OCI-LY1 (cell line): ENCODE results near the gene CREB1.
A peak's percentile ranks its signal among the peaks of the same experiment; 100 is the strongest.

Experiments
- H2AFZ ChIP-seq: fragments of 200-600 bp; sonication (generic), shearing (Covaris generic); 2 replicates; pipeline ENCODE4 v1.6.0; 2014; ENCODE audit warnings: antibody characterized with exemption, mild to moderate bottlenecking, low read length
- H3F3A ChIP-seq: fragments of 200-600 bp; sonication (generic), shearing (Covaris generic); 2 replicates; pipeline ENCODE4 v1.6.0; 2014; ENCODE audit warnings: mild to moderate bottlenecking, antibody characterized with exemption, low read length, moderate library complexity; ENCODE audit not compliant: insufficient read depth
- H3K27ac ChIP-seq: fragments of 200-600 bp; sonication (generic); 2 replicates; pipeline ENCODE4 v1.5.1; 2014; ENCODE audit warnings: low read length, mixed run types, mild to moderate bottlenecking, low read depth; ENCODE audit not compliant: poor library complexity, severe bottlenecking
- H3K27me3 ChIP-seq: fragments of 200-600 bp; sonication (generic); 2 replicates; pipeline ENCODE4 v1.6.0; 2014; ENCODE audit warnings: antibody characterized with exemption, mild to moderate bottlenecking, low read length, moderate library complexity; ENCODE audit not compliant: insufficient read depth
- H3K36me3 ChIP-seq: fragments of 200-600 bp; sonication (generic); 2 replicates; pipeline ENCODE4 v1.6.1; 2014; ENCODE audit warnings: mild to moderate bottlenecking, antibody characterized with exemption, low read length, moderate library complexity, mixed read lengths; ENCODE audit not compliant: insufficient read depth
- H3K4me1 ChIP-seq: fragments of 200-600 bp; sonication (generic); 2 replicates; pipeline ENCODE4 v1.5.1; 2014; ENCODE audit warnings: mild to moderate bottlenecking, low read length, moderate library complexity; ENCODE audit not compliant: insufficient read depth, severe bottlenecking
- H3K4me2 ChIP-seq: fragments of 200-600 bp; sonication (generic), shearing (Covaris generic); 2 replicates; pipeline ENCODE4 v1.6.1; 2014; ENCODE audit warnings: low read length
- H3K4me3 ChIP-seq: fragments of 200-600 bp; sonication (generic); 2 replicates; pipeline ENCODE4 v1.5.1; 2014; ENCODE audit warnings: low read length, low read depth, mild to moderate bottlenecking, mixed read lengths; ENCODE audit not compliant: poor library complexity, severe bottlenecking
- H3K79me2 ChIP-seq: fragments of 200-600 bp; shearing (Covaris generic); 2 replicates; pipeline ENCODE4 v1.6.1; 2016; ENCODE audit warnings: mixed run types, low read length, mixed read lengths; ENCODE audit not compliant: insufficient read depth
- H3K9ac ChIP-seq: fragments of 200-600 bp; sonication (generic), shearing (Covaris generic); 2 replicates; pipeline ENCODE4 v1.6.1; 2014; ENCODE audit warnings: mild to moderate bottlenecking, low read length, mixed read lengths
- H3K9me2 ChIP-seq: fragments of 200-600 bp; sonication (generic), shearing (Covaris generic); 2 replicates; pipeline ENCODE4 v1.6.1; 2014; ENCODE audit warnings: low read depth, mild to moderate bottlenecking, low read length, mixed read lengths
- H3K9me3 ChIP-seq: fragments of 200-600 bp; shearing (Covaris generic); 2 replicates; pipeline ENCODE4 v1.6.1; 2014; ENCODE audit warnings: low read length, mixed read lengths
- H4K20me1 ChIP-seq: fragments of 200-600 bp; sonication (generic), shearing (Covaris generic); 2 replicates; pipeline ENCODE4 v1.6.0; 2016; ENCODE audit warnings: mild to moderate bottlenecking, low read length; ENCODE audit not compliant: insufficient read depth
- EZH2 ChIP-seq: fragments of 200-600 bp; sonication (generic), shearing (Covaris generic); IDR thresholded peaks from 2 replicates; pipeline ENCODE4 v1.8.0; 2017; ENCODE audit warnings: borderline replicate concordance, mixed run types, mild to moderate bottlenecking, antibody characterized with exemption, low read length, moderate library complexity, mixed read lengths
- TF ChIP-seq, protein P1 (sequence below): fragments of 200-600 bp; sonication (generic), shearing (Covaris generic); IDR thresholded peaks from 2 replicates; pipeline ENCODE4 v1.5.1; 2017; ENCODE audit warnings: mild to moderate bottlenecking, antibody characterized with exemption, low read length, moderate library complexity, mixed read lengths

The CREB1 gene

DNA sequence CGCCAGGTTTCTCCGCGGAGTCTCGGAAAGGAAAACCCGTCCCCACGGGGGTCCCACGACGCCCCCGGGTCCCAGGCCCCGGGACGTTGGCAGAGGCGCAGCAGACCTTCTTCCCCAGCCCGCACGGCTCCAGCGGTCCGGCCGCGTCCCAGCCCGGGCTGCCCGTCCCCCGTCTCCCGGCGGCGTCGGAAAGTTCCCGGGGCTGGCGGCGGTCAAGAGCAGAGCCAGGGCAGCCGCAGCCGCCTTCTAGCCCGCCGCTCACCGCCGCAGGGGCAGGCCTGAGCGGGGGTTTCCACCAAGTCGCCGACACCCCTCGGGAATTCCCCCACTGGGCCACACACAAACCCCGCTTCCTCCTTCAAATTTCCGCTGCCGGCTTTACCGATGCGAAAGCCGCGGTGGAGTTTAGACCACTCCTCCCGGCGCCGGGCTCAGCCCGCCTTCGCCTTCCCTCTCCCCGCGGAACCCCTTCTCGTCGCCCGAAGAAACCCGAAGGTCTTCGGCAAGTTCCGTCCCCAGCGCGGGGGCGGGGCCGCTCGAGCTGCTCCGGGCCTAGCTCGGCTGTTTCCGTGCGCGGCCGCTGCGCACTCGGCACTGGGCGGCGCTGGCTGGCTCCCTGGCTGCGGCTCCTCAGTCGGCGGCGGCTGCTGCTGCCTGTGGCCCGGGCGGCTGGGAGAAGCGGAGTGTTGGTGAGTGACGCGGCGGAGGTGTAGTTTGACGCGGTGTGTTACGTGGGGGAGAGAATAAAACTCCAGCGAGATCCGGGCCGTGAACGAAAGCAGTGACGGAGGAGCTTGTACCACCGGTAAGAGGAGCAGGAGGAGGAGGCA lies at the start of gene CREB1:
TSS of gene CREB1 (plus strand) at position 633 of the 830 bp plus-strand sequence. CDS start 25,674 bp downstream, outside the sequence.
- H3K79me2 ChIP-seq = peaks cover 39% of the 10 kb centered on the region
- H3K4me1 ChIP-seq = peaks cover 38% of the 10 kb centered on the region
- peak within 1 kb of the TSS; percentile 90 for H3K4me2 ChIP-seq
- H3K4me3 ChIP-seq = peak within 1 kb of the TSS; percentile 80
- no peak within 1 kb of the TSS for H2AFZ ChIP-seq
- H3K9ac ChIP-seq = peak within 1 kb of the TSS; percentile 94
- no peaks in the 10 kb centered on the region for H4K20me1 ChIP-seq
- H3F3A ChIP-seq = no peaks in the 10 kb centered on the region
- H3K9me2 ChIP-seq = no peaks in the 10 kb centered on the region
- no peak for TF ChIP-seq EZH2
- TF ChIP-seq, protein P1, sequence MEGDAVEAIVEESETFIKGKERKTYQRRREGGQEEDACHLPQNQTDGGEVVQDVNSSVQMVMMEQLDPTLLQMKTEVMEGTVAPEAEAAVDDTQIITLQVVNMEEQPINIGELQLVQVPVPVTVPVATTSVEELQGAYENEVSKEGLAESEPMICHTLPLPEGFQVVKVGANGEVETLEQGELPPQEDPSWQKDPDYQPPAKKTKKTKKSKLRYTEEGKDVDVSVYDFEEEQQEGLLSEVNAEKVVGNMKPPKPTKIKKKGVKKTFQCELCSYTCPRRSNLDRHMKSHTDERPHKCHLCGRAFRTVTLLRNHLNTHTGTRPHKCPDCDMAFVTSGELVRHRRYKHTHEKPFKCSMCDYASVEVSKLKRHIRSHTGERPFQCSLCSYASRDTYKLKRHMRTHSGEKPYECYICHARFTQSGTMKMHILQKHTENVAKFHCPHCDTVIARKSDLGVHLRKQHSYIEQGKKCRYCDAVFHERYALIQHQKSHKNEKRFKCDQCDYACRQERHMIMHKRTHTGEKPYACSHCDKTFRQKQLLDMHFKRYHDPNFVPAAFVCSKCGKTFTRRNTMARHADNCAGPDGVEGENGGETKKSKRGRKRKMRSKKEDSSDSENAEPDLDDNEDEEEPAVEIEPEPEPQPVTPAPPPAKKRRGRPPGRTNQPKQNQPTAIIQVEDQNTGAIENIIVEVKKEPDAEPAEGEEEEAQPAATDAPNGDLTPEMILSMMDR = no peak
- no peaks in the 10 kb centered on the region; the same call in 1 of the 2 replicates for H3K36me3 ChIP-seq
- H3K9me3 ChIP-seq = no peaks in the 10 kb centered on the region
- peak within 1 kb of the TSS; percentile 86 for H3K27ac ChIP-seq
- H3K27me3 ChIP-seq = no peaks in the 10 kb centered on the region

DNA sequence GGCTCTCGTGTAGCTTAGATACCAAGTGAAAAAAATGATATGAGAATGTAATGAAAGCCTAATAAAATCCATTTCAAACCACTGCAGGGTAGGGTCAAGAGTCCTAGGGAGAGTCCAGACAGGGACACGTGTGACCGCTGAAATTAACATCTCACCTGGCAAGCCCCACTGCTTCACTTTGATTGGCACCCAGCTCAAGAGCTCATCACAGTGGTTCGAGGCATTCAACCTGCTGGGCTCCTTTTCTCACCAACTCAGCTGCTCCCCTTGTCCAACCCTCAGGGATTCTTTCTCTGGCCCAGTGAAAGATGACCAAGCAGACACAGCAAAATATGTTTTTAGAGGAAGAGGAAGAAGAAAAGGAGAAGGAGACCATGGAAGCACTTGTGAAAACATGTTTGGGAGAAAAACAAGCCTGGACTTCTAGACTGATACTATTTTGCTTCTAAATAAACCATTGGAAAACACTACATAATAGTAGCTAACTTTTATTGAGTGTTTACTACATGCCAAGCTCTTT lies 49.2 kb upstream of the CREB1 start:
- Histone ChIP-seq H3K4me1 (no peaks in the 10 kb centered on the region), H2AFZ (no peak overlapping the region), H3K36me3 (no peaks in the 10 kb centered on the region), H3K9me3 (no peaks in the 10 kb centered on the region), H3K4me3 (no peak overlapping the region), H3K27ac (no peak overlapping the region), H3K4me2 (no peak overlapping the region), H4K20me1 (no peaks in the 10 kb centered on the region), H3K27me3 (no peaks in the 10 kb centered on the region), H3K9ac (no peak overlapping the region), H3K9me2 (no peaks in the 10 kb centered on the region), H3F3A (no peaks in the 10 kb centered on the region), H3K79me2 (no peaks in the 10 kb centered on the region)
- TF ChIP-seq EZH2 = no peak

DNA sequence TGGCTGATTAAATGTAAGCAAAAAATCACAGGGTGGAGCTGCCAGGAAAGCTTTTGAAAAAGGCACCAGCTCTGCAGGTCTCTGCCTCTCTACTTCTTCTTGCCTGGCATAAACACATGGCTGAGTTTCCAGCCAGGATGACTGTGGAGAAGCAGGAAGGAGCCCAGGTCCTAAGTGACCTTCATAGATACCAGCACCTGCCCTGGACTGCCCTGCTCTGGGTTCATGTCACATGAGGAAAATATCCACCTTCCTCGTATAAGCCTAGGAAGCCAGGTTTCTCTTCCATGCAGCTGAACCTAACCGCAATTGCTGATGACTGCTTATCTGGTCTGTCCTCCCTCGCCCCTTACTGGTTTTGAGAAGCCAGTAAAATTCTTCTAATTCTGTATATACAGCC lies 47.8 kb upstream of the CREB1 start:
- no peak overlapping the region for H3K4me3 ChIP-seq
- no peak overlapping the region for H2AFZ ChIP-seq
- H4K20me1 ChIP-seq = no peaks in the 10 kb centered on the region
- no peak overlapping the region for H3K27ac ChIP-seq
- H3F3A ChIP-seq = no peaks in the 10 kb centered on the region
- H3K9me2 ChIP-seq = no peaks in the 10 kb centered on the region
- TF ChIP-seq, protein P1 = no peak
- no peak for TF ChIP-seq EZH2
- H3K4me1 ChIP-seq = no peaks in the 10 kb centered on the region
- H3K27me3 ChIP-seq = no peaks in the 10 kb centered on the region
- no peaks in the 10 kb centered on the region for H3K9me3 ChIP-seq
- no peaks in the 10 kb centered on the region for H3K79me2 ChIP-seq
- H3K36me3 ChIP-seq = no peaks in the 10 kb centered on the region
- no peak overlapping the region for H3K9ac ChIP-seq
- no peak overlapping the region for H3K4me2 ChIP-seq
